SK-N-SH (cell line): ENCODE measurements around the gene ARHGAP26.

Experiments
- EP300 ChIP-seq, 2 experiments: IDR thresholded peaks; 2 replicates each; pipeline versions ENCODE4 v1.4.0 to v1.6.1; 2012; ENCODE audit warnings: borderline replicate concordance in 1 of 2, low read depth in 1 of 2, low read length in 1 of 2
- EZH2phosphoT487 ChIP-seq: fragments of 200-600 bp; sonication (generic); IDR thresholded peaks from 2 replicates; pipeline ENCODE4 v1.6.1; 2017; ENCODE audit warnings: low read depth, mixed run types, mild to moderate bottlenecking, antibody characterized with exemption, moderate library complexity, borderline replicate concordance
- FOXM1 ChIP-seq: IDR thresholded peaks from 2 replicates; pipeline ENCODE4 v1.4.0; 2012; ENCODE audit warnings: low read depth, mild to moderate bottlenecking
- JUND ChIP-seq: IDR thresholded peaks from 2 replicates; pipeline ENCODE4 v1.4.0; 2012
- MXI1 ChIP-seq: IDR thresholded peaks from 2 replicates; pipeline ENCODE4 v1.6.1; 2012; ENCODE audit warnings: mild to moderate bottlenecking, low read depth, low read length, improper control_type of control experiment
- NRF1 ChIP-seq: IDR thresholded peaks from 2 replicates; pipeline ENCODE4 v1.6.1; 2012; ENCODE audit warnings: low read depth, mild to moderate bottlenecking, low read length
- POLR2AphosphoS5 ChIP-seq: IDR thresholded peaks from 2 replicates; pipeline ENCODE4 v1.6.1; 2012; ENCODE audit warnings: low read depth, low read length
- RCOR1 ChIP-seq: fragments of 150-350 bp; IDR thresholded peaks from 2 replicates; pipeline ENCODE4 v1.6.1; 2017; ENCODE audit warnings: antibody characterized with exemption, low read length
- RXRA ChIP-seq: IDR thresholded peaks from 2 replicates; pipeline ENCODE4 v1.4.0; 2012; ENCODE audit warnings: low read depth, mild to moderate bottlenecking, borderline replicate concordance
- SMC3 ChIP-seq: IDR thresholded peaks from 2 replicates; pipeline ENCODE4 v1.6.1; 2012; ENCODE audit warnings: low read depth, low read length, improper control_type of control experiment
- TAF1 ChIP-seq: IDR thresholded peaks from 2 replicates; pipeline ENCODE4 v1.6.1; 2012; ENCODE audit warnings: low read depth, mild to moderate bottlenecking, low read length, moderate library complexity, borderline replicate concordance
- TCF12 ChIP-seq: IDR thresholded peaks from 2 replicates; pipeline ENCODE4 v1.4.0; 2012
- TF ChIP-seq, protein P1 (sequence below): fragments of 200-600 bp; sonication (generic); IDR thresholded peaks from 2 replicates; pipeline ENCODE4 v1.6.1; 2017; ENCODE audit warnings: antibody characterized with exemption, mild to moderate bottlenecking, moderate library complexity
- TF ChIP-seq, protein P2 (sequence below): IDR thresholded peaks from 2 replicates; pipeline ENCODE4; 2012

DNA sequence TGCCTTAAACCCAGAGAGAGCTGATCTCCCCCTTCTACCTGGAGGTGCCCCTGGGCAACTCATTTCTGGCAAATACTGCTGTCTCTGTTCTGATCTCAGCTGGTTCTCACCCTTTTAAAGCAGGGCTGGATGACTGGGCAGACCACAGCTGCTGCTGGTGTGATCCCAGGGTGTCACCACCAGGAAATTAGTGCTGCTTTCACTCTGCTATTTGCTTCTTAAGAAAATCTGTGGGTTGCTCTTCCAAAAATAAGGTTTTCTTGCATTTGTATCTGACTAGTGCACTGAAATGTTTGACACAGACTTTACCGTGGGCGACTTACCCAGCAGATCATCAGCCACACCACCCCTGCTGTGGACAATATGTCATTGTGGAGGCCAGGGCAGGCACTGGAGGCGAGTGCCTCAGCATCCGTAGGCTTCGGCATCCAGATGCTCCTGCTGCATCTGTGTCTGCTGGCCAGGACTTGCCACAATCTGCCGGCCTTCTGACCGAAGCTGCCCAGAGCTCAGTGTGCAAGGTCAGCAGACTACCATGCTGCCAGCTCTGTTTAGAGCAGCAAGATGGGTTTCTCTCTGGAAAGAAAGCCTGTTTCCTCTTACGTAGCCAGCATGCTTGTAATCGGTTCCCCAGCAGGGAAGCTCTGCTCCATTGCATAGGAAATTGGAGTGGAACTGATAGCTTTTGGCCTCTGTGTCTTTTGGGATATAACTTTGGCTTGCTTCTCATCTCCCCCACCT, 13.6 kb downstream of the ARHGAP26 start:
- no peak for TF ChIP-seq EZH2phosphoT487
- no peak for TF ChIP-seq POLR2AphosphoS5
- TF ChIP-seq, protein P1, sequence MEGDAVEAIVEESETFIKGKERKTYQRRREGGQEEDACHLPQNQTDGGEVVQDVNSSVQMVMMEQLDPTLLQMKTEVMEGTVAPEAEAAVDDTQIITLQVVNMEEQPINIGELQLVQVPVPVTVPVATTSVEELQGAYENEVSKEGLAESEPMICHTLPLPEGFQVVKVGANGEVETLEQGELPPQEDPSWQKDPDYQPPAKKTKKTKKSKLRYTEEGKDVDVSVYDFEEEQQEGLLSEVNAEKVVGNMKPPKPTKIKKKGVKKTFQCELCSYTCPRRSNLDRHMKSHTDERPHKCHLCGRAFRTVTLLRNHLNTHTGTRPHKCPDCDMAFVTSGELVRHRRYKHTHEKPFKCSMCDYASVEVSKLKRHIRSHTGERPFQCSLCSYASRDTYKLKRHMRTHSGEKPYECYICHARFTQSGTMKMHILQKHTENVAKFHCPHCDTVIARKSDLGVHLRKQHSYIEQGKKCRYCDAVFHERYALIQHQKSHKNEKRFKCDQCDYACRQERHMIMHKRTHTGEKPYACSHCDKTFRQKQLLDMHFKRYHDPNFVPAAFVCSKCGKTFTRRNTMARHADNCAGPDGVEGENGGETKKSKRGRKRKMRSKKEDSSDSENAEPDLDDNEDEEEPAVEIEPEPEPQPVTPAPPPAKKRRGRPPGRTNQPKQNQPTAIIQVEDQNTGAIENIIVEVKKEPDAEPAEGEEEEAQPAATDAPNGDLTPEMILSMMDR = peak; percentile 8; the same call in 1 of the 2 replicates
- TF ChIP-seq EP300 (IDR thresholded peaks at IDR 0.05; ENCODE audit: borderline replicate concordance in 1 of 2, low read depth in 1 of 2, low read length in 1 of 2) = peak in 1 of 2 experiments; percentile 60; a peak in 1 of 4 replicates
- peak; percentile 82 for TF ChIP-seq RCOR1
- peak; percentile 64 for TF ChIP-seq MXI1
- no peak for TF ChIP-seq JUND
- no peak for TF ChIP-seq TAF1
- TF ChIP-seq TCF12 = no peak; the same call in 1 of the 2 replicates
- TF ChIP-seq RXRA = no peak
- TF ChIP-seq SMC3 = no peak
- no peak for TF ChIP-seq NRF1
- TF ChIP-seq FOXM1 = no peak
- TF ChIP-seq, protein P2, sequence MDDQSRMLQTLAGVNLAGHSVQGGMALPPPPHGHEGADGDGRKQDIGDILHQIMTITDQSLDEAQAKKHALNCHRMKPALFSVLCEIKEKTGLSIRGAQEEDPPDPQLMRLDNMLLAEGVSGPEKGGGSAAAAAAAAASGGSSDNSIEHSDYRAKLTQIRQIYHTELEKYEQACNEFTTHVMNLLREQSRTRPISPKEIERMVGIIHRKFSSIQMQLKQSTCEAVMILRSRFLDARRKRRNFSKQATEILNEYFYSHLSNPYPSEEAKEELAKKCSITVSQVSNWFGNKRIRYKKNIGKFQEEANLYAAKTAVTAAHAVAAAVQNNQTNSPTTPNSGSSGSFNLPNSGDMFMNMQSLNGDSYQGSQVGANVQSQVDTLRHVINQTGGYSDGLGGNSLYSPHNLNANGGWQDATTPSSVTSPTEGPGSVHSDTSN = no peak
